Heart left ventricle (tissue), 16 donors: ENCODE data around the gene SYNPO2. TPM values are rescaled to one million over a fixed set of nuclear protein-coding genes. Genes with fewer than 3 reads are reported as not detected.

Source experiments
- ATAC-seq, 4 donors: fragments of 200-7000 bp; cut with Tn5 transposase; one replicate each; pipeline ENCODE4 v1.9.1; 2020 to 2022; ENCODE audit warnings: moderate library complexity in 4 of 4, mild to moderate bottlenecking in 3 of 4, moderate number of reproducible peaks in 1 of 4
- DNase-seq, 5 donors: peaks; one replicate each; pipeline ENCODE4 v3.0.0-alpha.2; 2020
- H3K27ac ChIP-seq, 12 donors: fragments of 200-600 bp; sonication (generic) in 4 of 12; one replicate each; pipeline versions ENCODE4 v1.5.0 to v1.8.0; 2016 to 2022; ENCODE audit warnings: mild to moderate bottlenecking in 2 of 12
- H3K27me3 ChIP-seq, 9 donors: fragments of 200-600 bp; sonication (generic) in 2 of 9; one replicate each; pipeline versions ENCODE4 v1.5.1 to v1.8.0; 2016 to 2022; ENCODE audit warnings: mild to moderate bottlenecking in 3 of 9
- H3K36me3 ChIP-seq, 9 donors: fragments of 200-600 bp; sonication (generic) in 2 of 9; one replicate each; pipeline versions ENCODE4 v1.5.0 to v1.8.0; 2018 to 2022; ENCODE audit warnings: mild to moderate bottlenecking in 2 of 9
- H3K4me1 ChIP-seq, 12 donors: fragments of 200-600 bp; sonication (generic) in 4 of 12; one replicate each; pipeline versions ENCODE4 v1.5.0 to v1.8.0; 2016 to 2022; ENCODE audit warnings: mild to moderate bottlenecking in 3 of 12
- H3K4me3 ChIP-seq, 12 donors: fragments of 200-600 bp; sonication (generic) in 4 of 12; one replicate each; pipeline versions ENCODE4 v1.5.0 to v1.8.0; 2017 to 2022; ENCODE audit warnings: mild to moderate bottlenecking in 9 of 12, moderate library complexity in 4 of 12
- H3K9me3 ChIP-seq, 12 donors: fragments of 200-600 bp; sonication (generic) in 4 of 12; one replicate each; pipeline versions ENCODE4 v1.5.0 to v1.8.0; 2016 to 2022; ENCODE audit warnings: mild to moderate bottlenecking in 1 of 12
- POLR2A ChIP-seq, 2 donors: fragments of 450-650 bp; IDR thresholded peaks; one replicate each; pipeline ENCODE4 v1.6.1; 2017; ENCODE audit warnings: antibody characterized with exemption in 2 of 2, mild to moderate bottlenecking in 2 of 2, moderate library complexity in 2 of 2
- WGBS, 4 donors: extraction: QIAGEN DNeasy Blood & Tissue Kit in 2 of 4; methylation state at CpG; one replicate each; pipeline versions ENCODE4 v1.1.5 to v1.1.7; 2013 to 2018; 5-methylcytosine and 5-hydroxymethylcytosine counted together
- intact Hi-C, 10 donors: fragments of 100-400 bp; cut with DNase I; formaldehyde crosslinking; loops; one replicate each; pipeline versions ENCODE4 v1.11.1 to v1.14.2; 2022
- polyA plus RNA-seq, 2 donors: library from polyadenylated mRNA; stranded (reverse); fragments of 200-250 nt; gene quantifications; one replicate each; pipeline ENCODE4 v1.2.3, GENCODE V29; 2013
- total RNA-seq, 9 donors: library from RNA; depleted of rRNA in 2 of 9; stranded (reverse); fragments of >200 nt in 2 of 9; fragmentation: NEBNext Ultra II Directional in 3 of 9; extraction: Animal tissue kit (Norgen Biotek cat#: 25700) in 3 of 9; gene quantifications; one replicate each; pipeline versions ENCODE4 v1.1.0 to v1.2.4, GENCODE V29; 2016 to 2023
- TF ChIP-seq, protein P1 (sequence below), 12 donors: fragments of 200-600 bp; sonication (generic) in 4 of 12; IDR thresholded peaks; one replicate each; pipeline versions ENCODE4 v1.5.0 to v1.8.0; 2018 to 2022; ENCODE audit warnings: antibody characterized with exemption in 12 of 12, mild to moderate bottlenecking in 5 of 12
- donor health status: ischemic (EF 13 %, LVEDD 7.1; RV severe dilation, severe dysfunction).
- donor health status: healthy with polysubstance abuse.
- donor health status: DM: no; HTN: yes; CAD: no.
- donor health status: DM: no; HTN: no; CAD: no.
- donor health status: ischemic (EF 25% LVEDD 6.9; RV normal size, moderate dysfunction).
- donor health status: ischemic (EF 25% LVEDD 5.7; RV mildly dilated, moderate dysfunction).
- donor health status: healthy.
- donor health status: DM: yes; HTN: yes; CAD: no.
- donor health status: ischemic (EF 35%, LVEDD 5.7; RV mildly dilated, moderate dysfunction).
- donor health status: nonischemic (EF 11% LVEDD 7.7; RV severe dilation, severe dysfunction).
- donor health status: DM: yes; HTN: yes; CAD: no.
- donor health status: PGD.
- donor health status: ischemic (EF 29% LVEDD 5.4; RV normal size, mild dysfunction).
- donor health status: nonischemic (EF 23%, LVEDD 6.1; RV moderate dilation, normal function).

The SYNPO2 gene
- total and polyA plus RNA-seq, 11 donors: 31.2 to 290 (median 231) TPM

DNA sequence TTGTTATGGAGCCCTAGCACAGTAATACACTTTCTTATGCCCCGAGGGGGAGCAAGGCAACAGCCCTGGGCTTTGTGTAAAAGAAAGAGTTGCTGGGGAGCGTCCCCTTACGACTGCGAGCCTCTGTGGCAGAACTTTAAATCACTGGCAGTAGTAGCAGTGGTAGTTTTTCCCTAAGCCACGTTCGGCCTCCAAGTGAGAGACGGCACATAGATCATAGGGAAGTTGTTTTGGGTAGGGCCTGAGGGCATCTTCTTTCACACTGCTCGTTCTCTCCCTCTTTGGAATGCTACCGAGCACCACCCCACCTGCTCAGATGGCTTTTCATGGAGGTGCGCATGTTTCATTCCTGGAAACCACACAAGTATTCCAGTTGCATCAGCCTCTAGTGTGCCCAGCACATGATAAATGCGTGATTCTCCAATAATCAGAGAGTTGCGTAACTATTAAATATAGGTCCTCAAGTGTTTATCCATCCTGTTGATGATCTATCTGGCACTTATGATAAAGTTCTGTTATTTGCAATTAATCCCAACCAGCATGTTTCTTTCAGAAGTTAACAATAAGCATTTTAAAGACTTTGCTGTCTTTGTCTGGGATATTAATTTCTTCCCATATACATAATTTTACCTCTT, 7.0 kb upstream of the SYNPO2 start:
- Histone ChIP-seq H3K4me1 (no peaks in the 10 kb centered on the region), H3K27ac (no peak overlapping the region), H3K36me3 (no peaks in the 10 kb centered on the region), H3K9me3 (no peaks in the 10 kb centered on the region), H3K27me3 (no peaks in the 10 kb centered on the region), H3K4me3 (no peak overlapping the region)
- DNase-seq (no peak), ATAC-seq (no peak)
- no peak for TF ChIP-seq POLR2A (IDR thresholded peaks at IDR 0.05)
- 88 to 91% (median 90%) methylated on average over 12 of the region's 12 CpGs for WGBS, 4 donors
- intact Hi-C loops: loop anchor here in 3 of 10 donors (10.0 kb wide), 3 partner anchors 47 to 413 kb away; partner anchors contain the start of gene SEC24D (in 2 of the 3)

DNA sequence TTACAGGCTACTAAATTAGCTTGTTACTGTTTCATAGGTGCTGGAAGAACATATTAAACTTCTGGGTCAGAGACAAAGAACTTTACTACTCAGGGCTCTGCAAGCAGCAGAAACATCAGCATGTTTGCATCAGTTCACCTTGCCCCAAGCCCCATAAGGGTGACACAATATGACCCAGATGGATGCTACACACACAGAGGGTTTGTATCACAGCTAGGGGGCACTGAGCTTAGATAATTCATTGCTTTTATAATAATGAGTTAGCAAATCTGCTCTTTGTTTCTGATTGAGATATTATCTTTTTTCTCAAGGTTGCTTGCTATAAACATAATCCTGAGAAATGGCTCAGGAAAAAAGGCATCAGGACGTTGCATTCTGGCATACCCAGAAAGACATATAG, 4.8 kb upstream of the SYNPO2 start:
- Histone ChIP-seq H3K4me3 (no peak overlapping the region), H3K4me1 (peaks cover 0 to 8% (median 0%) of the 10 kb centered on the region in 12 donors), H3K36me3 (no peaks in the 10 kb centered on the region), H3K9me3 (no peaks in the 10 kb centered on the region), H3K27me3 (peaks cover 0 to 10% (median 0%) of the 10 kb centered on the region in 9 donors), H3K27ac (no peak overlapping the region)
- DNase-seq (no peak), ATAC-seq (no peak)
- intact Hi-C loops: loop anchor here in 3 of 10 donors (10.0 kb wide), 3 partner anchors 49 to 411 kb away; partner anchors contain the start of gene SEC24D (in 2 of the 3)
- TF ChIP-seq, protein P1, sequence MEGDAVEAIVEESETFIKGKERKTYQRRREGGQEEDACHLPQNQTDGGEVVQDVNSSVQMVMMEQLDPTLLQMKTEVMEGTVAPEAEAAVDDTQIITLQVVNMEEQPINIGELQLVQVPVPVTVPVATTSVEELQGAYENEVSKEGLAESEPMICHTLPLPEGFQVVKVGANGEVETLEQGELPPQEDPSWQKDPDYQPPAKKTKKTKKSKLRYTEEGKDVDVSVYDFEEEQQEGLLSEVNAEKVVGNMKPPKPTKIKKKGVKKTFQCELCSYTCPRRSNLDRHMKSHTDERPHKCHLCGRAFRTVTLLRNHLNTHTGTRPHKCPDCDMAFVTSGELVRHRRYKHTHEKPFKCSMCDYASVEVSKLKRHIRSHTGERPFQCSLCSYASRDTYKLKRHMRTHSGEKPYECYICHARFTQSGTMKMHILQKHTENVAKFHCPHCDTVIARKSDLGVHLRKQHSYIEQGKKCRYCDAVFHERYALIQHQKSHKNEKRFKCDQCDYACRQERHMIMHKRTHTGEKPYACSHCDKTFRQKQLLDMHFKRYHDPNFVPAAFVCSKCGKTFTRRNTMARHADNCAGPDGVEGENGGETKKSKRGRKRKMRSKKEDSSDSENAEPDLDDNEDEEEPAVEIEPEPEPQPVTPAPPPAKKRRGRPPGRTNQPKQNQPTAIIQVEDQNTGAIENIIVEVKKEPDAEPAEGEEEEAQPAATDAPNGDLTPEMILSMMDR (IDR thresholded peaks at IDR 0.05): peak in 5 of 12 donors; percentile 16 to 34 (median 20)
- no peak for TF ChIP-seq POLR2A (IDR thresholded peaks at IDR 0.05)
- WGBS, 4 donors: 75 to 88% (median 81%) methylated on average over 1 of the region's 1 CpG

DNA sequence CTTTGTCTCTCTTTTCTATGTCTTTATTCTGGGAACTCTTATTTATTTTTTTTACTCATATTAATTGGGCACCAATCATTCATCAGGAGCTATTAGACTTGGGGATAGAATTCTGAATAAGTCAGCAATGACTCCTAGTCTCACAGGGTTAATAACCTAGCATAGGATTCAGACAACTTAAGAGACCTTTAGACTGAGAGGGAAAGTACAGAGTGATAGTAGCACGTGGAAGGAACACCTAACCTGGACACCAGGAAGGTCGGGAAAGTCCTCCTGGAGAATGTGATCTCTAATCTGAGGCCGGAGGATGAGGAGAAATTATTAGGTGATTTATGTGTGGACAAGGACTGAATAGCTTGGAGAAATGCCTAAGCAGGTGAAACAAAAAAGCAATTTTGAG, 3.9 kb upstream of the SYNPO2 start:
- no peak overlapping the region for H3K4me3 ChIP-seq
- no peak overlapping the region for H3K27ac ChIP-seq
- H3K36me3 ChIP-seq: no peaks in the 10 kb centered on the region
- H3K9me3 ChIP-seq: no peaks in the 10 kb centered on the region
- TF ChIP-seq POLR2A (IDR thresholded peaks at IDR 0.05): no peak
- TF ChIP-seq, protein P1 (IDR thresholded peaks at IDR 0.05): no peak
- ATAC-seq (no peak), DNase-seq (no peak)
- H3K4me1 ChIP-seq: peaks cover 0 to 13% (median 0%) of the 10 kb centered on the region in 12 donors
- WGBS, 4 donors: 84 to 90% (median 88%) methylated on average over 3 of the region's 3 CpGs
- peaks cover 0 to 13% (median 0%) of the 10 kb centered on the region in 9 donors for H3K27me3 ChIP-seq
- intact Hi-C loops: loop anchor here in 7 of 10 donors (5.0 to 10.0 kb wide), 7 partner anchors 47 to 410 kb away; partner anchors contain the start of gene SEC24D (in 4 of the 7)

DNA sequence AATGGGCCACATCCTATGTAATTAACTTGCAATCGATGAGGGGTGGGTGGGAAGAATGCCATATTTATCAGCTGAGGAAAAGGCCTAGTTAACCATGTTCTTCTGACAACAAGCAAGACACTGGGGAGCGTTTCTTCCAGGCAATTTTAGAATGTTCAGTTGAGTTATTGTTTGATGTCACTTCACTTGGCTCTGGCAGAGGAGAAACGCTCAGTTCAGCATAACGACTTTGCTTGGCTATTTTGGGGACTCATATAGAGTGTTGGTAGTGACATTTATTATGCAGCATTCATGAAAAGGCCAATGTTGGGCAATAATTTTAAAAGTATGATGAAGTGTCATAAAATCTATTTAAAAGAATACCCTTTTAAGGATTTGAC, 648 bp downstream of the SYNPO2 start:
- H3K27me3 ChIP-seq: peaks cover 0 to 14% (median 0%) of the 10 kb centered on the region in 9 donors
- H3K9me3 ChIP-seq: no peaks in the 10 kb centered on the region
- intact Hi-C loops: loop anchor here in 9 of 10 donors (1.0 to 10.0 kb wide), 11 partner anchors 52 to 405 kb away; partner anchors contain the start of gene SEC24D (in 4 of the 9)
- no peaks in the 10 kb centered on the region for H3K36me3 ChIP-seq
- DNase-seq (no peak), ATAC-seq (peak; percentile 33 to 58 (median 52))
- TF ChIP-seq, protein P1 (IDR thresholded peaks at IDR 0.05): no peak
- TF ChIP-seq POLR2A (IDR thresholded peaks at IDR 0.05): no peak
- H3K4me1 ChIP-seq: peaks cover 0 to 18% (median 10%) of the 10 kb centered on the region in 12 donors
- H3K4me3 ChIP-seq: peak overlapping the region; percentile 21 to 82 (median 72)
- peak overlapping the region; percentile 70 to 93 (median 88) for H3K27ac ChIP-seq
- 21 to 28% (median 24%) methylated on average over 4 of the region's 4 CpGs for WGBS, 4 donors
